Stimulated activated naive CD4-positive, alpha-beta T cell (primary cell): ENCODE results near the gene SYTL2.

Source experiments
- DNase-seq, 6 experiments: peaks; one replicate each; lab custom pipeline; 2025; lab: John Stamatoyannopoulos, UW

SYTL2 gene

GRCh38 chr11:85725510-85726258 lies 85.3 kb downstream of the SYTL2 start:
- no peak for DNase-seq

GRCh38 chr11:85724748-85725465 lies 86.0 kb downstream of the SYTL2 start:
- no peak for DNase-seq

GRCh38 chr11:85723088-85723487 lies 87.9 kb downstream of the SYTL2 start:
- no peak for DNase-seq

- DNase-seq, result no peak
Measured at GRCh38 chr11:85721191-85721590, 89.8 kb downstream of the SYTL2 start.

GRCh38 chr11:85718991-85719807 lies 91.7 kb downstream of the SYTL2 start:
- DNase-seq, result no peak

GRCh38 chr11:85718126-85718943 lies 92.6 kb downstream of the SYTL2 start:
- no peak for DNase-seq

GRCh38 chr11:85717429-85717828 lies 93.5 kb downstream of the SYTL2 start:
- DNase-seq, result no peak

GRCh38 chr11:85712953-85713352 lies 98.0 kb downstream of the SYTL2 start:
- no peak for DNase-seq

- no peak for DNase-seq
Measured at GRCh38 chr11:85710917-85711316, 100.0 kb downstream of the SYTL2 start.

- DNase-seq, result no peak
Measured at GRCh38 chr11:85709941-85710702, 100.8 kb downstream of the SYTL2 start.

- no peak for DNase-seq
Measured at GRCh38 chr11:85705800-85706199, 105.1 kb downstream of the SYTL2 start.

GRCh38 chr11:85704967-85705366 lies 106.0 kb downstream of the SYTL2 start:
- no peak for DNase-seq

- peak in 1 of 6 experiments; percentile 16 for DNase-seq
Measured at GRCh38 chr11:85699957-85700741, 110.8 kb downstream of the SYTL2 start.

- DNase-seq, result no peak
Measured at GRCh38 chr11:85698195-85698594, 112.7 kb downstream of the SYTL2 start.

GRCh38 chr11:85697747-85698146 lies 113.2 kb downstream of the SYTL2 start:
- no peak for DNase-seq

GRCh38 chr11:85695546-85695945 lies 115.4 kb downstream of the SYTL2 start:
- DNase-seq, result no peak

- DNase-seq, result peak in 3 of 6 experiments; percentile 28 to 60 (median 60)
Measured at GRCh38 chr11:85694385-85694980, 116.5 kb downstream of the SYTL2 start.

- no peak for DNase-seq
Measured at GRCh38 chr11:85685820-85686459, 125.0 kb downstream of the SYTL2 start, which contains the start of gene CCDC89. Gene CCDC89, minus strand, starts transcription at chr11:85686195. Its CDS starts 65 bp downstream, at chr11:85686130.
